HG03354 (cell line): ENCODE measurements around the gene KLHL8.
"Not testable (repeated sequence)": the region's sequence is repeated elsewhere in the genome, so short reads cannot be mapped to it uniquely, and the experiment has no call there.

Source experiments
- ATAC-seq: cut with Tn5 transposase; IDR thresholded peaks from one replicate; pipeline ENCODE4 v1.9.1; 2021; ENCODE audit warnings: mild to moderate bottlenecking; ENCODE audit not compliant: unreplicated experiment, poor library complexity, severe bottlenecking

The KLHL8 gene

GRCh38 chr4:87185146-87185870 lies 35.1 kb downstream of the KLHL8 start:
- no peak for ATAC-seq

GRCh38 chr4:87180767-87181166 lies 39.7 kb downstream of the KLHL8 start:
- ATAC-seq = no peak

GRCh38 chr4:87179751-87180150 lies 40.7 kb downstream of the KLHL8 start:
- no peak for ATAC-seq

GRCh38 chr4:87174672-87175071 lies 45.7 kb downstream of the KLHL8 start:
- no peak for ATAC-seq

GRCh38 chr4:87171944-87172343 lies 48.5 kb downstream of the KLHL8 start:
- ATAC-seq = no peak

- no peak for ATAC-seq
These were observed 54.0 kb downstream of the KLHL8 start for GRCh38 chr4:87166296-87166854.

GRCh38 chr4:87165892-87166291 lies 54.5 kb downstream of the KLHL8 start:
- ATAC-seq = no peak

GRCh38 chr4:87153078-87153870 lies 67.1 kb downstream of the KLHL8 start:
- no peak for ATAC-seq

GRCh38 chr4:87152310-87153041 lies 67.9 kb downstream of the KLHL8 start:
- ATAC-seq = no peak

GRCh38 chr4:87151730-87152129 lies 68.7 kb downstream of the KLHL8 start:
- ATAC-seq = no peak

- ATAC-seq = peak; percentile 59
These were observed 69.7 kb downstream of the KLHL8 start for GRCh38 chr4:87150498-87151261.

- no peak for ATAC-seq
These were observed 73.3 kb downstream of the KLHL8 start for GRCh38 chr4:87147116-87147515.

- not testable (repeated sequence) for ATAC-seq
These were observed 74.5 kb downstream of the KLHL8 start for GRCh38 chr4:87145934-87146333.

- no peak for ATAC-seq
These were observed 76.1 kb downstream of the KLHL8 start for GRCh38 chr4:87144356-87144755.

- no peak for ATAC-seq
These were observed 79.0 kb downstream of the KLHL8 start for GRCh38 chr4:87141428-87141827.

- ATAC-seq = no peak
These were observed 86.3 kb downstream of the KLHL8 start for GRCh38 chr4:87134122-87134521.

- ATAC-seq = no peak
These were observed 87.2 kb downstream of the KLHL8 start for GRCh38 chr4:87133183-87133582.

- ATAC-seq = no peak
These were observed 88.4 kb downstream of the KLHL8 start for GRCh38 chr4:87132035-87132434.

GRCh38 chr4:87130985-87131703 lies 89.3 kb downstream of the KLHL8 start:
- no peak for ATAC-seq
